HEK293 (cell line): ENCODE data around the gene PRKCG.

Source experiments
- CTCF ChIA-PET: fragments of 350-600 bp; formaldehyde crosslinking; extraction: SDS; loops from one replicate; lab custom pipeline; 2021; ENCODE audit warnings: antibody characterized with exemption; lab: Yijun Ruan, JAX
- POLR2A ChIA-PET: fragments of 300-600 bp; formaldehyde crosslinking; extraction: SDS; loops from one replicate; lab custom pipeline; 2020; ENCODE audit warnings: antibody characterized with exemption, inconsistent platforms; lab: Yijun Ruan, JAX
- H3K27ac ChIP-seq: fragments of 200-500 bp; sonication (Bioruptor generic); 2 replicates; pipeline ENCODE4 v1.5.1; 2014; ENCODE audit warnings: low read depth, low read length, control low read depth, inconsistent platforms; ENCODE audit errors: extremely low read depth
- H3K36me3 ChIP-seq, 2 experiments: fragments of 200-500 bp in 1 of 2; sonication (Bioruptor generic) in 1 of 2; 1 replicate in 1 of 2; 2 replicates in 1 of 2; pipeline ENCODE4 v1.5.1; 2014 to 2017; ENCODE audit warnings: inconsistent platforms in 2 of 2, low read length in 2 of 2; ENCODE audit not compliant: control insufficient read depth in 2 of 2, insufficient read depth in 1 of 2
- H3K4me1 ChIP-seq: fragments of 200-500 bp; sonication (Bioruptor generic); 2 replicates; pipeline ENCODE4 v1.5.1; 2014; ENCODE audit warnings: mild to moderate bottlenecking, low read length, inconsistent platforms; ENCODE audit not compliant: control insufficient read depth, insufficient read depth
- H3K4me3 ChIP-seq: 2 replicates; pipeline ENCODE4 v1.5.1; 2011; ENCODE audit warnings: low read depth, mild to moderate bottlenecking, control low read depth, low read length, moderate library complexity
- H3K9me3 ChIP-seq: fragments of 200-500 bp; sonication (Bioruptor generic); 2 replicates; pipeline ENCODE4 v1.5.1; 2014; ENCODE audit warnings: low read depth, low read length, inconsistent platforms; ENCODE audit not compliant: control insufficient read depth, insufficient read depth
- GFI1B ChIP-seq: fragments of 450-650 bp; formaldehyde crosslinking; IDR thresholded peaks from 2 replicates; pipeline ENCODE4 v1.5.1; 2016; ENCODE audit warnings: missing biosample characterization, missing genetic modification characterization
- HIC1 ChIP-seq: fragments of 450-650 bp; formaldehyde crosslinking; IDR thresholded peaks from 2 replicates; pipeline ENCODE4 v1.5.1; 2016; ENCODE audit warnings: missing biosample characterization, missing genetic modification characterization
- INSM2 ChIP-seq: fragments of 450-650 bp; formaldehyde crosslinking; IDR thresholded peaks from 2 replicates; pipeline ENCODE4 v1.5.1; 2016; ENCODE audit warnings: missing biosample characterization, missing genetic modification characterization
- KLF1 ChIP-seq: fragments of 450-650 bp; formaldehyde crosslinking; IDR thresholded peaks from 2 replicates; pipeline ENCODE4 v1.5.1; 2016; ENCODE audit warnings: missing biosample characterization, missing genetic modification characterization
- KLF7 ChIP-seq: fragments of 450-650 bp; formaldehyde crosslinking; IDR thresholded peaks from 2 replicates; pipeline ENCODE4 v1.5.1; 2016; ENCODE audit warnings: missing biosample characterization, missing genetic modification characterization, borderline replicate concordance
- KLF9 ChIP-seq: fragments of 450-650 bp; formaldehyde crosslinking; IDR thresholded peaks from 2 replicates; pipeline ENCODE4 v1.5.1; 2016; ENCODE audit warnings: missing biosample characterization, missing genetic modification characterization, low read depth
- PBX3 ChIP-seq: sonication (generic); formaldehyde crosslinking; IDR thresholded peaks from 2 replicates; pipeline ENCODE4 v1.8.1; 2022; ENCODE audit warnings: mild to moderate bottlenecking, moderate library complexity, missing genetic modification reagents
- PRDM2 ChIP-seq: fragments of 450-650 bp; formaldehyde crosslinking; IDR thresholded peaks from 2 replicates; pipeline ENCODE4 v1.5.1; 2016; ENCODE audit warnings: missing biosample characterization, missing genetic modification characterization, borderline replicate concordance
- ZBTB8A ChIP-seq: fragments of 450-650 bp; formaldehyde crosslinking; IDR thresholded peaks from 2 replicates; pipeline ENCODE4 v1.5.1; 2016; ENCODE audit warnings: missing biosample characterization, missing genetic modification characterization
- ZFP69B ChIP-seq: fragments of 450-650 bp; formaldehyde crosslinking; IDR thresholded peaks from 2 replicates; pipeline ENCODE4 v1.5.1; 2016; ENCODE audit warnings: missing biosample characterization, missing genetic modification characterization
- ZNF10 ChIP-seq: fragments of 450-650 bp; formaldehyde crosslinking; IDR thresholded peaks from 2 replicates; pipeline ENCODE4 v1.5.1; 2017; ENCODE audit warnings: missing biosample characterization, missing genetic modification characterization
- ZNF23 ChIP-seq: fragments of 450-650 bp; formaldehyde crosslinking; IDR thresholded peaks from 2 replicates; pipeline ENCODE4 v1.5.1; 2016; ENCODE audit warnings: missing biosample characterization, missing genetic modification characterization, borderline replicate concordance
- ZNF24 ChIP-seq: fragments of 450-650 bp; formaldehyde crosslinking; IDR thresholded peaks from 2 replicates; pipeline ENCODE4 v1.5.1; 2016; ENCODE audit warnings: missing biosample characterization, missing genetic modification characterization
- ZNF391 ChIP-seq: fragments of 450-650 bp; formaldehyde crosslinking; IDR thresholded peaks from 2 replicates; pipeline ENCODE4 v1.5.1; 2016; ENCODE audit warnings: low read depth, missing biosample characterization, missing genetic modification characterization, borderline replicate concordance
- ZNF394 ChIP-seq: fragments of 450-650 bp; formaldehyde crosslinking; IDR thresholded peaks from 2 replicates; pipeline ENCODE4 v1.5.1; 2016; ENCODE audit warnings: missing biosample characterization, missing genetic modification characterization, mild to moderate bottlenecking, moderate library complexity, borderline replicate concordance
- ZNF488 ChIP-seq: fragments of 450-650 bp; formaldehyde crosslinking; IDR thresholded peaks from 2 replicates; pipeline ENCODE4 v1.5.1; 2016; ENCODE audit warnings: missing biosample characterization, missing genetic modification characterization
- ZNF514 ChIP-seq: fragments of 450-650 bp; formaldehyde crosslinking; IDR thresholded peaks from 2 replicates; pipeline ENCODE4 v1.5.1; 2016; ENCODE audit warnings: missing biosample characterization, missing genetic modification characterization
- ZNF626 ChIP-seq: fragments of 450-650 bp; sonication (Bioruptor Pico); formaldehyde crosslinking; IDR thresholded peaks from 2 replicates; pipeline ENCODE4 v1.5.1; 2018; ENCODE audit warnings: missing biosample characterization, missing genetic modification characterization, inconsistent platforms
- ZNF704 ChIP-seq: fragments of 450-650 bp; formaldehyde crosslinking; IDR thresholded peaks from 2 replicates; pipeline ENCODE4 v1.5.1; 2016; ENCODE audit warnings: missing biosample characterization, missing genetic modification characterization
- ZNF776 ChIP-seq: fragments of 450-650 bp; formaldehyde crosslinking; IDR thresholded peaks from 2 replicates; pipeline ENCODE4 v1.5.0; 2017; ENCODE audit warnings: missing biosample characterization, missing genetic modification characterization, borderline replicate concordance
- ZNF792 ChIP-seq: fragments of 450-650 bp; formaldehyde crosslinking; IDR thresholded peaks from 2 replicates; pipeline ENCODE4 v1.5.1; 2016; ENCODE audit warnings: missing biosample characterization, missing genetic modification characterization
- ZNF830 ChIP-seq: fragments of 450-650 bp; IDR thresholded peaks from 2 replicates; pipeline ENCODE4 v1.5.0; 2018; ENCODE audit warnings: missing biosample characterization, missing genetic modification characterization, low read depth, mild to moderate bottlenecking, moderate library complexity

The PRKCG gene

GRCh38 chr19:53912653-53913052 is 30.7 kb downstream of the PRKCG start:
- Histone ChIP-seq H3K4me1 (no peaks in the 10 kb centered on the region), H3K27ac (no peak overlapping the region), H3K4me3 (no peak overlapping the region), H3K9me3 (no peaks in the 10 kb centered on the region), H3K36me3 (no peaks in the 10 kb centered on the region)
- TF ChIP-seq ZNF776 (tag by site-specific recombination) (no peak), ZNF704 (tag by site-specific recombination) (no peak), ZNF488 (no peak), ZNF830 (tag by site-specific recombination) (no peak), PBX3 (CRISPR knock-in tag) (no peak), ZNF394 (no peak)
- POLR2A ChIA-PET = interaction anchor here (0.6 kb wide), 1 partner anchor 11 kb away, joined by 3 read pairs; no protein-coding TSS in a partner anchor
- CTCF ChIA-PET = interaction anchor here (0.5 to 1.4 kb wide), 10 partner anchors 9 to 202 kb away, joined by 3 to 4 read pairs (median 3); no protein-coding TSS in a partner anchor

GRCh38 chr19:53915000-53915399 is 33.0 kb downstream of the PRKCG start:
- ChIA-PET CTCF (interaction anchor here (0.7 kb wide), 1 partner anchor 100 kb away, joined by 4 read pairs; no protein-coding TSS in a partner anchor), POLR2A (no interaction called here)
- Histone ChIP-seq H3K9me3 (no peaks in the 10 kb centered on the region), H3K4me3 (no peak overlapping the region), H3K36me3 (no peaks in the 10 kb centered on the region), H3K4me1 (no peaks in the 10 kb centered on the region), H3K27ac (no peak overlapping the region)
- no peak for TF ChIP-seq ZNF626 (tag by site-specific recombination)
- no peak for TF ChIP-seq ZNF792 (tag by site-specific recombination)
- no peak for TF ChIP-seq ZNF514 (tag by site-specific recombination)
- TF ChIP-seq INSM2 (tag by site-specific recombination) = no peak
- no peak for TF ChIP-seq PRDM2 (tag by site-specific recombination)
- no peak for TF ChIP-seq GFI1B
- peak; percentile 55; the same call in 1 of the 2 replicates for TF ChIP-seq KLF1
- no peak for TF ChIP-seq ZNF23
- TF ChIP-seq HIC1 (tag by site-specific recombination) = no peak
- no peak for TF ChIP-seq ZNF391 (tag by site-specific recombination)
- TF ChIP-seq ZFP69B = no peak
- TF ChIP-seq KLF9 (tag by site-specific recombination) = peak; percentile 60; the same call in 1 of the 2 replicates
- TF ChIP-seq ZNF830 (tag by site-specific recombination) = no peak
- no peak for TF ChIP-seq ZBTB8A (tag by site-specific recombination)
- TF ChIP-seq ZNF24 = no peak
- TF ChIP-seq ZNF10 (tag by site-specific recombination) = peak; percentile 66; the same call in 1 of the 2 replicates
- no peak for TF ChIP-seq KLF7 (tag by site-specific recombination)
